Kidney epithelial cell (primary cell): ENCODE data around the gene GAL3ST1. TPM values are rescaled to one million over a fixed set of nuclear protein-coding genes. Genes with fewer than 3 reads are reported as not detected.
A peak's percentile ranks its signal among the peaks of the same experiment; 100 is the strongest.
"Not testable (repeated sequence)": the region's sequence is repeated elsewhere in the genome, so short reads cannot be mapped to it uniquely, and the experiment has no call there.

ENCODE experiments used
- DNase-seq: peaks from one replicate; pipeline ENCODE4 v3.0.0-alpha.2; 2010; ENCODE audit warnings: low read depth
- H3K27me3 ChIP-seq: 2 replicates; pipeline ENCODE4 v1.6.0; 2011; ENCODE audit warnings: low read length; ENCODE audit not compliant: control insufficient read depth, insufficient read depth
- H3K36me3 ChIP-seq: 2 replicates; pipeline ENCODE4 v1.5.1; 2011; ENCODE audit warnings: low read length; ENCODE audit not compliant: control insufficient read depth, insufficient read depth
- H3K4me3 ChIP-seq: 2 replicates; pipeline ENCODE4 v1.5.1; 2011; ENCODE audit warnings: low read depth, mild to moderate bottlenecking, control low read depth, low read length
- total RNA-seq: library from RNA; depleted of rRNA; stranded (reverse); fragments of >200 nt; gene quantifications from 2 replicates; pipeline ENCODE4 v1.2.3, GENCODE V29; 2015
- TF ChIP-seq, protein P1 (sequence below): IDR thresholded peaks from 2 replicates; pipeline ENCODE4 v1.5.1; 2011; ENCODE audit warnings: mild to moderate bottlenecking, moderate library complexity, low read length, control low read depth, inconsistent platforms; ENCODE audit not compliant: insufficient read depth, poor library complexity, severe bottlenecking

The GAL3ST1 gene
- total RNA-seq, 1 donor from 2014 or later = 4.0 TPM

GRCh38 chr22:30602049-30602448 is 27.6 kb upstream of the GAL3ST1 start:
- peak; percentile 21 for DNase-seq

GRCh38 chr22:30601464-30601863 is 27.0 kb upstream of the GAL3ST1 start:
- Histone ChIP-seq H3K36me3 (no peaks in the 10 kb centered on the region), H3K27me3 (no peaks in the 10 kb centered on the region), H3K4me3 (no peak overlapping the region)
- DNase-seq = no peak
- TF ChIP-seq, protein P1, sequence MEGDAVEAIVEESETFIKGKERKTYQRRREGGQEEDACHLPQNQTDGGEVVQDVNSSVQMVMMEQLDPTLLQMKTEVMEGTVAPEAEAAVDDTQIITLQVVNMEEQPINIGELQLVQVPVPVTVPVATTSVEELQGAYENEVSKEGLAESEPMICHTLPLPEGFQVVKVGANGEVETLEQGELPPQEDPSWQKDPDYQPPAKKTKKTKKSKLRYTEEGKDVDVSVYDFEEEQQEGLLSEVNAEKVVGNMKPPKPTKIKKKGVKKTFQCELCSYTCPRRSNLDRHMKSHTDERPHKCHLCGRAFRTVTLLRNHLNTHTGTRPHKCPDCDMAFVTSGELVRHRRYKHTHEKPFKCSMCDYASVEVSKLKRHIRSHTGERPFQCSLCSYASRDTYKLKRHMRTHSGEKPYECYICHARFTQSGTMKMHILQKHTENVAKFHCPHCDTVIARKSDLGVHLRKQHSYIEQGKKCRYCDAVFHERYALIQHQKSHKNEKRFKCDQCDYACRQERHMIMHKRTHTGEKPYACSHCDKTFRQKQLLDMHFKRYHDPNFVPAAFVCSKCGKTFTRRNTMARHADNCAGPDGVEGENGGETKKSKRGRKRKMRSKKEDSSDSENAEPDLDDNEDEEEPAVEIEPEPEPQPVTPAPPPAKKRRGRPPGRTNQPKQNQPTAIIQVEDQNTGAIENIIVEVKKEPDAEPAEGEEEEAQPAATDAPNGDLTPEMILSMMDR = no peak

More at GRCh38 chr22:30602049-30602448, 27.6 kb upstream of the GAL3ST1 start:
- no peaks in the 10 kb centered on the region for H3K36me3 ChIP-seq
- H3K27me3 ChIP-seq = no peaks in the 10 kb centered on the region
- TF ChIP-seq, protein P1 = peak; percentile 50
- no peak overlapping the region for H3K4me3 ChIP-seq

GRCh38 chr22:30600921-30601320 is 26.5 kb upstream of the GAL3ST1 start:
- Histone ChIP-seq H3K4me3 (no peak overlapping the region), H3K27me3 (no peaks in the 10 kb centered on the region), H3K36me3 (no peaks in the 10 kb centered on the region)
- no peak for DNase-seq
- TF ChIP-seq, protein P1 = no peak

DNA sequence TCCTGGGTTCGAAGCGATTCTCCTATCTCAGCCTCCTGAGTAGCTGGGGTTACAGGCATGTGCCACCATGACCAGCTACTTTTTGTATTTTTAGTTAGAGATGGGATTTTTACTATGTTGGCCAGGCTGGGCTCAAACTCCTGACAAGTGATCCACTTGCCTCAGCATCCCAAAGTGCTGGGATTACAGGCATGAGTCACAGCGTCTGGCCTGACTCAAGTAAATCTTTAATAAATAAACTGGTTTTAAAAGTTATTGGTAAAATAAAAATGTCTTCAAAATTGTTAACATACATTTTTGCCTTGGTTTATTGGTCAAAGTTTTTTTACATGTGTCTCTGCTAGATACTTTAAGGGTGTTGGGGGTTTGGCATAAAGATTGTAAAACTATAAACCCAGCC is 24.5 kb upstream of the GAL3ST1 start:
- no peaks in the 10 kb centered on the region for H3K27me3 ChIP-seq
- TF ChIP-seq, protein P1 = no peak

GRCh38 chr22:30596886-30597285 is 22.4 kb upstream of the GAL3ST1 start:
- H3K4me3 ChIP-seq = no peak overlapping the region
- TF ChIP-seq, protein P1 = no peak
- H3K27me3 ChIP-seq = no peaks in the 10 kb centered on the region
- DNase-seq = no peak
- no peaks in the 10 kb centered on the region for H3K36me3 ChIP-seq

More for the DNA sequence above, 24.5 kb upstream of the GAL3ST1 start:
- no peak for DNase-seq
- Histone ChIP-seq H3K36me3 (no peaks in the 10 kb centered on the region), H3K4me3 (no peak overlapping the region)

DNA sequence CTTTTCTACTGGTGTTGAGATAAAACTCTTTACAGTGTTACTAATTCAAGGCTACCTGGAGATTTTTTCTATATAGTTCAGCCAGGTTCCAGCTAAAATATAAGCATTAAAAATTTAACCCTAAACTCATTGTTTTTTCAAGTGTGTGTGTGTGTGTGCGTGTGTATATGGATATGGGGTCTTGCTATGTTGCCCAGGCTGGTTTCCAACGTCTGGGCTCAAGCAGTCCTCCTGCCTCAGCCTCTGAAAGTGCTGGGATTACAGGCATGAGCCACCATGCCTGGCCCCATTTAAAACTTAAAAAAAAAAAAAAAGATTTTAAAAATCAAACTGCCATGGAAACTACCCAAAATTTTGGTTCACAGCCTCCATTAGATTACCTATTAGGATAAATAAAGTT is 21.7 kb upstream of the GAL3ST1 start:
- Histone ChIP-seq H3K4me3 (no peak overlapping the region), H3K36me3 (no peaks in the 10 kb centered on the region), H3K27me3 (no peaks in the 10 kb centered on the region)
- TF ChIP-seq, protein P1 = no peak
- DNase-seq = no peak

DNA sequence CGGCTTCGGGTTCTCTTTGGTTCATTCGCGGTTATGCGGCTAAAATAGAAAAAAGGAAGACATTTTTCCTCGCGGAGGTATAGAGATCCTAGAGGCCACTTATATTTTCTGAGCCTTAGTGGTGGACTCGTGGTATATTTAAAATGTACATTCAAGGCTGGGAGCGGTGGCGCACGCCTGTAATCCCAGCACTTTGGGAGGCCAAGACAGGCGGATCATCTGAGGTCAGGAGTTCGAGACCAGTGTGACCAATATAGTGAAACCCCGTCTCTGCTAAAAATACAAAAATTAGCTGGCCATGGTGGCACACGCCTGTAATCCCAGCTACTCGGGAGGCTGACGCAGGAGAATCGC is 17.9 kb upstream of the GAL3ST1 start:
- not testable (repeated sequence) for H3K27me3 ChIP-seq, DNase-seq, H3K36me3 ChIP-seq
- peak overlapping the region; percentile 4 for H3K4me3 ChIP-seq
